T follicular helper cell (primary cell): ENCODE results near the gene PTN.

Experiments used
- DNase-seq: peaks from one replicate; pipeline ENCODE4 v3.0.0-alpha.2; 2020; ENCODE audit warnings: low read depth
- total RNA-seq, 2 experiments: gene quantifications; one replicate each; lab custom pipeline; 2026; lab: John Stamatoyannopoulos, UW

The PTN gene
- 0.06 to 0.13 reads per million in 2 experiments for total RNA-seq

- no peak for DNase-seq
Observed at GRCh38 chr7:137343281-137343841, at the start of gene PTN. TSS of gene PTN (minus strand) at chr7:137343733. CDS start at chr7:137254973, 88,760 bp downstream.

- no peak for DNase-seq
Observed at GRCh38 chr7:137390076-137390475, 46.5 kb upstream of the PTN start.

- no peak for DNase-seq
Observed at GRCh38 chr7:137388916-137389315, 45.4 kb upstream of the PTN start.

- no peak for DNase-seq
Observed at GRCh38 chr7:137386966-137387365, 43.4 kb upstream of the PTN start.

- DNase-seq = no peak
Observed at GRCh38 chr7:137381045-137381444, 37.5 kb upstream of the PTN start.

- no peak for DNase-seq
Observed at GRCh38 chr7:137373507-137373906, 30.0 kb upstream of the PTN start.

GRCh38 chr7:137371616-137372015 lies 28.1 kb upstream of the PTN start:
- DNase-seq = no peak

- no peak for DNase-seq
Observed at GRCh38 chr7:137366995-137367394, 23.5 kb upstream of the PTN start.

GRCh38 chr7:137363683-137364082 lies 20.1 kb upstream of the PTN start:
- DNase-seq = no peak

GRCh38 chr7:137360087-137360679 lies 16.6 kb upstream of the PTN start:
- DNase-seq = no peak

GRCh38 chr7:137354961-137355360 lies 11.4 kb upstream of the PTN start:
- DNase-seq = no peak

GRCh38 chr7:137354396-137354795 lies 10.9 kb upstream of the PTN start:
- no peak for DNase-seq

- no peak for DNase-seq
Observed at GRCh38 chr7:137351941-137352340, 8.4 kb upstream of the PTN start.

- DNase-seq = no peak
Observed at GRCh38 chr7:137345799-137346449, 2.4 kb upstream of the PTN start.

- DNase-seq = no peak
Observed at GRCh38 chr7:137342828-137343261, 688 bp downstream of the PTN start.

GRCh38 chr7:137342265-137342664 lies 1.3 kb downstream of the PTN start:
- no peak for DNase-seq

- DNase-seq = no peak
Observed at GRCh38 chr7:137337902-137338301, 5.6 kb downstream of the PTN start.

- DNase-seq = no peak
Observed at GRCh38 chr7:137335814-137336213, 7.7 kb downstream of the PTN start.

- no peak for DNase-seq
Observed at GRCh38 chr7:137331378-137331777, 12.2 kb downstream of the PTN start.

- no peak for DNase-seq
Observed at GRCh38 chr7:137329411-137329810, 14.1 kb downstream of the PTN start.

GRCh38 chr7:137328373-137329120 lies 15.0 kb downstream of the PTN start:
- no peak for DNase-seq

GRCh38 chr7:137325927-137326326 lies 17.6 kb downstream of the PTN start:
- DNase-seq = no peak
